GM18505 (cell line): ENCODE results near the gene LIFR.
"Not testable (repeated sequence)": the region's sequence is repeated elsewhere in the genome, so short reads cannot be mapped to it uniquely, and the experiment has no call there.

ENCODE experiments used
- ATAC-seq: cut with Tn5 transposase; IDR thresholded peaks from one replicate; pipeline ENCODE4 v1.9.1; 2021; ENCODE audit not compliant: unreplicated experiment
- POLR2A ChIP-seq: IDR thresholded peaks from 4 replicates; pipeline ENCODE4 v1.6.1; 2011; ENCODE audit warnings: borderline replicate concordance; ENCODE audit not compliant: insufficient read depth, insufficient read length; ENCODE audit errors: extremely low read depth

LIFR gene, protein sequence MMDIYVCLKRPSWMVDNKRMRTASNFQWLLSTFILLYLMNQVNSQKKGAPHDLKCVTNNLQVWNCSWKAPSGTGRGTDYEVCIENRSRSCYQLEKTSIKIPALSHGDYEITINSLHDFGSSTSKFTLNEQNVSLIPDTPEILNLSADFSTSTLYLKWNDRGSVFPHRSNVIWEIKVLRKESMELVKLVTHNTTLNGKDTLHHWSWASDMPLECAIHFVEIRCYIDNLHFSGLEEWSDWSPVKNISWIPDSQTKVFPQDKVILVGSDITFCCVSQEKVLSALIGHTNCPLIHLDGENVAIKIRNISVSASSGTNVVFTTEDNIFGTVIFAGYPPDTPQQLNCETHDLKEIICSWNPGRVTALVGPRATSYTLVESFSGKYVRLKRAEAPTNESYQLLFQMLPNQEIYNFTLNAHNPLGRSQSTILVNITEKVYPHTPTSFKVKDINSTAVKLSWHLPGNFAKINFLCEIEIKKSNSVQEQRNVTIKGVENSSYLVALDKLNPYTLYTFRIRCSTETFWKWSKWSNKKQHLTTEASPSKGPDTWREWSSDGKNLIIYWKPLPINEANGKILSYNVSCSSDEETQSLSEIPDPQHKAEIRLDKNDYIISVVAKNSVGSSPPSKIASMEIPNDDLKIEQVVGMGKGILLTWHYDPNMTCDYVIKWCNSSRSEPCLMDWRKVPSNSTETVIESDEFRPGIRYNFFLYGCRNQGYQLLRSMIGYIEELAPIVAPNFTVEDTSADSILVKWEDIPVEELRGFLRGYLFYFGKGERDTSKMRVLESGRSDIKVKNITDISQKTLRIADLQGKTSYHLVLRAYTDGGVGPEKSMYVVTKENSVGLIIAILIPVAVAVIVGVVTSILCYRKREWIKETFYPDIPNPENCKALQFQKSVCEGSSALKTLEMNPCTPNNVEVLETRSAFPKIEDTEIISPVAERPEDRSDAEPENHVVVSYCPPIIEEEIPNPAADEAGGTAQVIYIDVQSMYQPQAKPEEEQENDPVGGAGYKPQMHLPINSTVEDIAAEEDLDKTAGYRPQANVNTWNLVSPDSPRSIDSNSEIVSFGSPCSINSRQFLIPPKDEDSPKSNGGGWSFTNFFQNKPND

GRCh38 chr5:38556599-38557307 is at the start of gene LIFR:
LIFR (minus strand) TSS chr5:38556646; CDS start chr5:38530647, 25,999 bp downstream.
- ATAC-seq = peak; percentile 72

GRCh38 chr5:38605610-38606009 is 49.2 kb upstream of the LIFR start:
- TF ChIP-seq POLR2A = no peak
- ATAC-seq = no peak

More at GRCh38 chr5:38556599-38557307, at the start of gene LIFR:
- no peak for TF ChIP-seq POLR2A

DNA sequence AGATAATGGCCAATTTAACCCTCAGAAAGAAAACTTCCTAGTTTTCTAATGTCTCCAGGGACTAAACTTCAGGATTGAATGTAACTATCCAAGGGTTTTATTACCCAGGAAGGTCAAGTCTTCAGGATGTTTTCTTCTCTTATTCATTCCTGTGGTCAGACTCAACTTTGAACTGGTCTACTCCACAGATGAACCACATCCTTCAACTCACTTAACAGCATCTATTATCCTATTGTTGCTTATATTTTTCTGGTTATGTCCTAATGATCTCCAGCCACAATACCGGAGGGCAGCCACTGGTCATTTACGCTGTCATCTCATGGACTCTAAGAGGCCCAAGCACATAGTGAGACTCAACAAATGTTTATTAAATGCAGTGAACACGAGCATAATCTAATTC is 47.2 kb upstream of the LIFR start:
- ATAC-seq = no peak
- no peak for TF ChIP-seq POLR2A

GRCh38 chr5:38602641-38603040 is 46.2 kb upstream of the LIFR start:
- TF ChIP-seq POLR2A = no peak
- ATAC-seq = no peak

GRCh38 chr5:38601863-38602298 is 45.4 kb upstream of the LIFR start:
- no peak for ATAC-seq
- no peak for TF ChIP-seq POLR2A

- ATAC-seq = no peak
- TF ChIP-seq POLR2A = no peak
Observed at GRCh38 chr5:38601133-38601862, 44.9 kb upstream of the LIFR start.

- ATAC-seq = no peak
- no peak for TF ChIP-seq POLR2A
Observed at GRCh38 chr5:38600329-38601045, 44.0 kb upstream of the LIFR start.

DNA sequence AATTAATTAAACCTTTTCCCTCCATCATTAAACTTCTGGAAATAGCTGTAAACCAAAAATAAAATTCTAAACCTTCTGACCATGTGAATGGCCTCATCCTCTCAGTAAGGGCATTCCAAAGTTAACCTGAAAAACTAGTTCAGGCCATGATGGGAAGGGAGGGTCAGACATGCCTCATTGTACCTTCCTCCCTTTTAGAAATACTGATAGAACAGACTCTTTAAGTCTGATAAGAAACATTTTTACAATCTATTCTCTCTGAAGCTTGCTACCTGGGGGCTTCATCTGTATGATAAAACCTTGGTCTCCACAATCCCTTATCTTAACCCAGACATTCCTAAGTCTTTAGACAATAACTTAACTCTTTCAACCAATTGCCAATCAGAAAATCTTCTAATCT is 43.3 kb upstream of the LIFR start:
- not testable (repeated sequence) for ATAC-seq

DNA sequence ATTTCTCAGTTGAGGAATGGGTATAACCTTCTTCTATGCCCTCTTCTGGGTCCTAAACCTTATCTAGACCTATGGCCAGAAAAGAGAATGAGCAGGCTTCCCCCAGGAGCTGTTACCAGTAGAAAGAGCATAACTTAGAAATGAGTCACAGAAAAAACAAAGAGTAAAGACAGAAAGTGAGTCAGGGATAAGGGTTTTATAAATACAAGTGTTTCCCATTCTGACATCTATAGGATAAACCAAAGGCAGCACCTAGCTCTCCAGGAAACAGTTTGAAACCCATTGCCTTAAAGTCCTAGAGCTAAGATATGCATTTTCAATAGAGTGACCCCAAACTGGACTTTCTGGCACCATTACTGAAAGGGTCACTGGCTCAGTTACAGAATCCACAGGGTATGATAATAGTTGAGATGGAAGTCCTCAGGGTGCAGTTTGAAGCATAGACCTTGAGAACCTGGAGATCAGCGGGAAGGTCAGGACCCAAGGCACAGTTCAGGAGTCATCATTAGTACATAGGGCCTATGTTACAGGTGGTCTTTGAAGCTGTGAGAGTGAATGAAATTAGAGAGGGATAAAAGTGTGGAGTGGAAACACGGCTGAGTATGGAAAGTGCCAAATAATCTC is 42.7 kb upstream of the LIFR start:
- ATAC-seq = no peak
- no peak for TF ChIP-seq POLR2A

DNA sequence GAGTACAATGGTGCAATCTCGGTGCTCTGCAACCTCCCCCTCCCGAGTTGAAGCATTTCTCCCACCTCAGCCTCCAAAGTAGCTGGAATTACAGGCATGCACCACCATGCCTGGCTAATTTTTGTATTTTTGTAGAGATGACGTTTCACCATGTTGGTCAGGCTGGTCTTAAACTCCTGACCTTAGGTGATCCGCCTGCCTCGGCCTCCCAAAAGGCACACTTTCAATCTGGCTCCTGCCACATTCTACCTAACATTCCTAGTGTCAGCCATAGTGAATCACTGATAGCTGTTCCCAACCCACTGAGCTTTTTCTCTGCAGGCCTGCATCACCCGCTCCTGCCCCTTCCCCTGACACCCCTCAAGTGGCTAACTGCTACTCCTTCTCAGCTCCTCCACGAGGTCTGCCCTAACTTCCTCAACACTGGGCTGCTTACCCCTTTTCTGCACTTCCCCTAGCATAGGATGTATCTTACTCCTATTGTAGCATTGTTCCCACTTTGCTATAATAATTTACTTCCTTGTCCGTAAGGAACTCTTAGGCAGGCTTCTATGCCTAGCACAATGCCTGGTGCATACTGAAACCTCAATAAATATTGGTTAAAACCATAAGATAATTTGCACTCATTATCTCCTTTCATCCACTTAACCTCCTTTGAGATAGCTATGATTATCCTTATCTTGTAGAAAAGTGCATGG is 42.0 kb upstream of the LIFR start:
- no peak for ATAC-seq
- no peak for TF ChIP-seq POLR2A

DNA sequence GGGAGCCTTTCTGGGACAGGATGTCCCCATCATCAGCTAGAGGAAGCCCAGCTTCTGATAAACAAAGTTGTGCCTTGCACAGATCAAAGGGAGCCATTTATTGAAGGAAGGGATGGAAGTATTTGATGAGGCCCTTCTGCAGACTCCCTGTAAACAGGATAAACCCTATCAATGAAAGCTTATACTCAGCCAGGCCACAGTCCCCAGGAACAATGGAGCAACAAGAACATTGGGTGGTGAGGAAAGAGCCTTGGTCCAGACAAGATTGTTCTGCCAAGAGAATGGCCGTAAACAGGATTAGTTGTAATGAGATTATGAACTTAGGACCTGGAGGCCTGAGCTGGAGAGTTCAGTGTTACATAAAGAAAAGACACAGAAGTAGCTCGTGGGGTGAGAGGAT is 40.5 kb upstream of the LIFR start:
- no peak for TF ChIP-seq POLR2A
- no peak for ATAC-seq
